Hematopoietic multipotent progenitor cell treated with erythropoietin and hydrocortisone succinate and interleukin-3 and kit ligand, for 15 days (in vitro differentiated cells): ENCODE results near the gene TNFRSF4.
"Not testable (repeated sequence)": the region's sequence is repeated elsewhere in the genome, so short reads cannot be mapped to it uniquely, and the experiment has no call there.

ENCODE experiments used
- DNase-seq: peaks from one replicate; pipeline ENCODE4 v3.0.0-alpha.2; 2015; ENCODE audit warnings: low spot score

The TNFRSF4 gene

DNA sequence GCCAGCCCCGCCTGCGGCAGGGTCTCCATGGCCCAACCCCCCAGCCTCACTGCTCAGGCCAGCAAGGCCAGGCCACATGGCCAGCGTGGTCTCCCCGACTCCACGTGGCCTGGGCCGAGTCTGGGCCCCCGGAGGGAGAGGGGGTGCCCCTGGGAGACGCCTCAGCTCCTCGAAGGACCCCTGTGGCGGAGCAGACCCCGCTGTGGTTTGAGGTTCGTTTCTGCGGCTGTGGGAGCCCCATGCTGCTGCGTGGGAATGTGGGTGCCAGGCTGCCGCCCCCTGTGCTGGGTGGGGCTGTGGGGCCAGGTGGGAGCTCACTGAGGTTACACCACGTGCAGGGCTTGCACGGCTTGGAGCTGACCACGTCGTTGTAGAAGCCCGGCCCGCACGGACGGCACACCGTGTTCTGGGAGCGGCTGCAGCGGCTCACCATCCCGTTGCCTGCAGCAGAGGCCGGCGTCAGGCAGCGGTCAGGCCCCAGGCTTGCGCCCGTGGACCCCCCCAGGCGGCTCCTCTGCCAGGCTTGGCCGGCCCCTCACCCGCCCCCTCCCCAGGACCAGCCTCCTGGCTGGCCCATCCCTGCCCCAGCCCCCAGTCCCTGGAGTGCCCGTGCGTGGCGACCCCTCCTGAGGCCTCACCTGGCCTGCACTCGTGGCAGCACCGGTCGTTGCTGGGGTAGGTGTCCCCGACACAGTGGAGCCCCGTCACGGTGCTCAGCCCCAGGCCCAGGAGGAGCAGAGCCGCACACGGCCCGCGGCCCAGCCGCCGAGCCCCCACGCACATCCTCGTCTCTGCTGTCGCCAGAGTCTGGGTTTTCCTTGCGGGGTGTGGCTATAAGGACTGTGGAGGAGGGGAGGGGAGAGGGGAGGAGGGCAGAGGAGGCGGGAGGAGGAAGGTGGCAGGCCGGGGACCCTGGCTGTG lies at the start of gene TNFRSF4:
TSS of gene TNFRSF4 (minus strand) at position 809 of the 921 bp plus-strand sequence. CDS start at position 783, 26 bp downstream.
- DNase-seq = no peak

GRCh38 chr1:1262758-1263157 lies 48.8 kb upstream of the TNFRSF4 start:
- DNase-seq = no peak

- DNase-seq = peak; percentile 67
Measured at GRCh38 chr1:1262071-1262470, 48.1 kb upstream of the TNFRSF4 start.

DNA sequence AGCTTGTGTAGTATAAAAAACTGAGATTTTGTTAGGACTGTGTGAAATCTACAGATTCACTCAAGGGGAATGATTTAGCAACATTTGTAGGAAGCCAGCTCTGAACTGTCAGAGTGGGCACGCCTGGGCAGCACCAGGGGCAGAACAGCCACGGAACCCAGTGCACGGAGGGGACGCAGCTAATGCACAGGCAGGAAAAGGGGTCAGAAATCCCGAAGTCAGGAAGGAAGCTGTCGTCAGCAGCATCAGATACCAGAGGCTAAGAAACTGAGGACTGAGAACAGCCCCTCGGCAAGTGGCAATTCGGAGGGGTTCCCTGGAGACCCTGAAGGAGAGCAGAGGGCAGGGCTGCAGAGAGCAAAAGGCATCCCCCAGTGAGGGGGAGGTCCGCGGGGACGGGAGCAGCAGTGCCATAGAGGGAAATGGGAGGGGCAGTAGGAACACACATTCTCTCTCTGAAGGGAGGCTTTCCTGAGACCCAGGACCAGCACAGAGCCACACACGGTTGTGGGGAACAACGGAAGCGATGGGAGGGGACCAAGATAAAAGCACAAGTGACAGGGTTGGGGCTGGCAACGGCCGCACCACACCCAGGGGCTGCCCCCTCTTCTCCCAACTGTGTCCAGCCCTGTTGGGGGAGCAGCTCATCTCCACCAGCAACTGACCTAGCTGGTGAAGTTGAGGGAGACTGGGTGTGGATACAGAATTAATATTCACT lies 47.0 kb upstream of the TNFRSF4 start:
- DNase-seq = no peak

- DNase-seq = peak; percentile 36
Measured at GRCh38 chr1:1259951-1260600, 46.1 kb upstream of the TNFRSF4 start.

DNA sequence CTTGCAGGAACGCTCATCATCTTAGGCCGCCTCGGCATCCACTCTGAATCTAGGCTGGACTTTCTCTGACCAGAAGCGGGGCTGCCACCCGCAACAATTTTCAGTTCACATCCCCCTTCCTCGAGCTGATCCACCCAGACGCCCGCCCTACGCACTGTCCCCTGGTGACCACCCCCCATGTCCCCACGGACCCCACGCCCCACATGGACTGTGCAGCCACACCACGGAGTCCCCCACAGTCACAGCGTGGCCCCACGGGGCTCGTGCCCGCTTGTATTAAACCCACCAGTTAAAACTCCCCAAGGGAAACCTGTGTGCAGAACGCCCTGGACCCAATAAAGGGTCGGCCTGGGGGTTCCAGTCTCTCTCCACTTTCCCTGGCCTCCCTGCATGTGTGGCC lies 45.6 kb upstream of the TNFRSF4 start:
- DNase-seq = no peak

- no peak for DNase-seq
Measured at GRCh38 chr1:1259119-1259488, 45.2 kb upstream of the TNFRSF4 start.

- DNase-seq = no peak
Measured at GRCh38 chr1:1256956-1257871, 43.3 kb upstream of the TNFRSF4 start.

DNA sequence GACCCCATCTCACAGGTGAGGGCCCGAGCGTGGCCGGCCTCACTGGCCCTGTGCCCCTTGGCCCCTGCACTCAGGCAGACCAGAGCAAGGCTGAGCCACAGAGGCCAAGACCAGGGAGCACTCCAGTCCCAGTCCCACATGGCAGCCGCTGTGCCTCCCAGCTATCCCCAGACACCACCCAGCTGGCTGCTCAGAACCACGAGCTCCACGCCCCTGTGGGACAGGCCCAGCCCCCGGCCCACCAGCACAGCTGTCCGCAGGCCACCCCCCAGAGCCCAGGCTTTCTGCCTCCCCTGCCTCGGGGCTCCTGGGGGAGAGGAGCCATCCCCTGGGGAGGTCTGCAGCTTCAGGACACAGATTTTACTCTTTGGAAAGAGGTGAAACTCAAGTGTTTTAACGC lies 41.7 kb upstream of the TNFRSF4 start:
- no peak for DNase-seq

DNA sequence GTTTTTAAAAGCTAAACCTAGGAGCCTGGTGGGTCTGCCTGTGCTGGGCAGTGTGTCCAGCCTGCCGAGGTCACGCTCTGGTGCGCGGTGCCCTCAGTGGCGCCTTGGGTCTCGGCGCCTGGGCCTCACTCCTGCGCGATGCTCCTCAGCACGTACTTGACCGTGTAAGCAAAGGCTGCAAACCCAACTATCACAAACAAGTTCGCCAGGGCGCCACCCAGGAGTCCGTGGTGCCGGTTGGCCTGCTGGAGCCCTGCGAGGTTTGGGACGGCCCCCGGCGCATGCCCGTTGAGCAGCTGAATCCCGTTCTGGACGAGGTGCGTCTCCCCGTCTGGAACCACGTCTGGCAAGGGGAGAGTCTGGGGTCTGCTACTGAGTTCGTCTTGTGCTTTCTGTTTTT lies 41.1 kb upstream of the TNFRSF4 start:
- no peak for DNase-seq

DNA sequence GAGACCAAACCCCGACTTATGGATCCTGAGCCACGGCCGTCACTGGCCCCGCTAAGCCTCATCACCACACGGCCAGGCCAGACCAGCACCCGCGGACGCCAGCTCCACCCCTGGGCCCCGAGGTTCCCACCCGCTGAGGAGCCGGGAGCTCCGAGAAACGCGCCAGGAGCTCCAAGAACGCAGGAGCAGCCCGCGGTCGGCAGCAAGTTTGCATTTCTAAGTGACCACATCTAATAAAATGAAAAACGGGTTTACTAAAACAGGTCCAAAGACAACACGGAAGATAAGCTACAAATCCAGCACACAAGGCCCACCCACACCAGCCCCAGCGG lies 40.7 kb upstream of the TNFRSF4 start:
- DNase-seq = no peak

DNA sequence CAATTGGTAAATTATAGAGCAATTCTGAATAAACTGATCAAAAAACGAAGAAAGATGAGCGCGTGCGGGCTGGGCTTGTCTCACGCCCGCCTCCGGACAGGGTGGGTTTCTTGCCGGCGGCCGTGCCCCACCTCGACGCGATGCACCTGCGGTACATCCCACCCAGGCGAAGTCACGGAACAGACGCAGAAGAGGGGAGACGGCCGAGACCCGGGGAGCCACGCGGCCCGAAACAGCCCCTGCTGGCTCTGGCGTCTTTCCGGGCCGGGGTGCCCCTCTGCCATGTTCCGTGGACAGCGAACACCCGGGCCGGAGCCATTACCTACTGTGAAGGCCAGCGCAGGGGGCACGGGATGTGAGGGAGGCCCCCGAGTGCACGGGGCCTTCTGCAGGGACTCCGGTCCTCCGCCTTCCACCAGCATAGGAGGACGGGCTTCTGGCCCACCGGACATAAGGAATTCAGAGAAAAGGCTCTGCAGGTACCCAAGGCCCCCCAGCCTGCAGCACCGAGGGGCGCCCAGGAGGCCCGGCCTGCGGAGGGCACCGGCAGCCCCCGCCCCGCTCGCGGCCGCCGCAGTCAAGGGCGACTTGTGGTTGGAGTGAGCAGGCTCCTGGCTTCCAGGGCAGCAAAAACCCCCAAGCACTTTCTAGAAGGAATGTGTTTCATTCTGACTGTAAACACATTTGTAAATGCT lies 40.2 kb upstream of the TNFRSF4 start:
- no peak for DNase-seq

- DNase-seq = no peak
Measured at GRCh38 chr1:1253314-1253713, 39.4 kb upstream of the TNFRSF4 start.

GRCh38 chr1:1250786-1251284 lies 36.9 kb upstream of the TNFRSF4 start:
- DNase-seq = no peak

- not testable (repeated sequence) for DNase-seq
Measured at GRCh38 chr1:1248009-1248913, 34.3 kb upstream of the TNFRSF4 start.

DNA sequence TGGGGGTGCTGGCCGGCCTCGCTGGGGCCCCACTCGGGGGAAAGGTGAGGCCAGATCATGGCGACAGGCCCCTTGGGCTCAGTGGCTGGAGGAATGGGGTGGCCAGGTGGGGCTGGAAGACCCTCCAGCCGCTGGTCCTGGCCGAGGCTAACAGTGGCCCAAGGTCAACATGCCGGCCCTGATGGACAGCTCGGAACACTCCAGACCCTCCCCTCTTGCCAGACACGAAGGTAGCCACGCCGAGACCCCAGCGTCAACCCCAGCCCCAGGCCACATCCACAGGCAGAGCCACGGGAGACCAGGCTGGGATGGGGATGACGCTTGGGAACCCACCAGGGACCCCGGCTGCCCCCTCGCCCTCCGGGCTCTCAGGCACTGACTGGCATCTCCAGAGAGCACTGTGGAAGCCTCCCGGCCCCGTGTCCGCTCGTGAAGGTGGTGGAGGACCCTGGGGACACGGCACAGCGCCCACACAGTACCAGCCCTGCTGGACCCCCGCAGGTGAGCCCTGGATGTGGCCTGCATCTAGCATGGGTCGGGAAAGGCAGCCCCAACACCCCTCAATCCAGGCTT lies 33.5 kb upstream of the TNFRSF4 start:
- no peak for DNase-seq

DNA sequence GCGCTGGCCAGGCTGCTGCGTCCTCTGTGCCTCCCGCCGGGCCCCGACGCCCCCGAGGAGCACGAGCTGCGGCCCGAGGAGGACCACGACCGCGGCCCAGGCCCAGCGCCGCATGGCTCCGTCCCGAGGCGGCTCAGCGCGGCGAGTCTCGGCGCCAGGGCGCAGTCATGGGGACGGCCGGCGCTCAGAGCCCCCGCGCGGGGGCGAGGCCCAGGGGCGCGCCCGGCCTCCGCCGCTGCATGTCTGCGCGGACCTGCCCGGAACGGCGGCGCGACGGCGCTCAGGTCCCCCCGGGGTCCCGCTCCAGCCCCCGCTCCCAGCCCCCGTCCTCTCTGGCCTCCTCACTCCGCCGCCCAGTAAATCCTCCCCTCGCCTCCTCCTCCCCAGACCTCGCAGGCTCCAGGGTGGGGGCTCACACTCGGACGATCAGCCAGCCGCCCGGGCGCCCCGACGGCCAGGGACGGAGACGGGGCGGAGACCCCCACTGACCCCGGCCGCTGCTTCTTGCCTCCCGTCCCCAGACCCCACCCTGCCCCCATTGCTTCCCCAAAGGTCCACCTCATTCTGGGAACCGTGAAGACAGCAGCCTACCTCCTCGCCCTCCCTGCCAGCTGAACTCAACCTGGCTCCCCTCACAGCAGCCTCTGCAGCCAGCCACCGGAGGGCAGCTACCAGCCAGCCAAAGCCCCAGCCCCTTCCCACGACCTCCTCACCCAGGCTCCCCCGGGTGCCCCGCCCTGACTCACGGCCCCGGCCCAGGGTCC lies 32.8 kb upstream of the TNFRSF4 start, which contains the start of gene C1QTNF12:
TSS of gene C1QTNF12 (minus strand) at position 146 of the 764 bp plus-strand sequence. CDS start at position 114, 32 bp downstream.
- no peak for DNase-seq

DNA sequence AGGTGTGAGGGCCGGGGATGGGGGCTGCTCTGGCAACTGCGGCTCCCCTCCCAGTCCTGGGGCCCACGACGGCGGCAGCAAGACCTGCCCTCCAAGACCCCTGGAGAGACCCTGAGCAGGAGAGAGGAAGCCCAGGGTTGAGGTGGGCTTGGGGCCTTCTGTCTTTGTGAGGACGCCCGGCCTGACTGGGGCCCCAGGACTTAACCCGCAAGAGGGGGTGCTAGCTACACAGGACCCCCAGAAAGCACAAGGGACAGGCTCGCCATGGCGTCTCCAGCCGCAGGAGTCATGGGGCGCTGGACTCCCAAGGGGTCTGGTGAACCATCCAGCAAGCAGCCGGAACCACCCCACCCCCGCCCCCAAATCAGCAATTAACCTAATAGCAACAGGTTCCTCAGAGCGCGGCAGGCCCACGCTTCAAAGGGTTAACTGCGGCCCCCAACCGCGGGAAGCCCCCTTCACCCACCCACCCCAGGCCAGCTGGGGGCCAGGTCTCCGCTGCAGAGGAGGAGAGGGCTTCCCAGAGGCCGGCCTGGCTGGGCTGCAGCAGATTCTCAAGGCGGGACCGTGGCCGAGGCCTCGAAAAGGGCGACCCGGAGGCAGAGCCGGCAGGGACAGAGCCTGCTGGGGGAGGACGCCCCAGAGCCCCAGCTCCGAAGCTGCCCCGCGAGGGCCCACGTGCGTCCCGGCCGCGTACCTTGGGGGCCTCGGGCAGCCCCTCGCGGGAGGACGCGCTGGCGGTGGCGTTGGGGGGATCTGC lies 32.0 kb upstream of the TNFRSF4 start:
- no peak for DNase-seq
